Testis (tissue), 3 donors: ENCODE results near the gene GJA1. TPM values are rescaled to one million over a fixed set of nuclear protein-coding genes. Genes with fewer than 3 reads are reported as not detected.

Experiments
- DNase-seq: peaks from one replicate; pipeline ENCODE4 v3.0.0-alpha.2; 2019
- H3K27ac ChIP-seq, 2 donors: fragments of 200-600 bp; sonication (generic); one replicate each; pipeline ENCODE4 v1.5.1; 2019
- H3K27me3 ChIP-seq: fragments of 200-600 bp; sonication (generic); one replicate; pipeline ENCODE4 v1.5.1; 2019
- H3K36me3 ChIP-seq: fragments of 200-600 bp; sonication (generic); one replicate; pipeline ENCODE4 v1.5.1; 2017; ENCODE audit warnings: low read depth; ENCODE audit errors: missing control alignments
- H3K4me1 ChIP-seq: fragments of 200-600 bp; sonication (generic); one replicate; pipeline ENCODE4 v1.5.1; 2019
- H3K4me3 ChIP-seq, 2 donors: fragments of 200-600 bp; sonication (generic); one replicate each; pipeline ENCODE4 v1.5.1; 2017 to 2019
- H3K9me3 ChIP-seq: fragments of 200-600 bp; sonication (generic); one replicate; pipeline ENCODE4 v1.5.1; 2017
- CTCF ChIP-seq, 3 experiments: fragments of 450-650 bp in 2 of 3; fragments of 200-600 bp in 1 of 3; sonication (generic) in 1 of 3; IDR thresholded peaks; one replicate each; pipeline ENCODE4 v1.5.1; 2016 to 2019; ENCODE audit warnings: antibody characterized with exemption in 3 of 3, mild to moderate bottlenecking in 2 of 3, moderate library complexity in 1 of 3
- POLR2A ChIP-seq: fragments of 450-650 bp; IDR thresholded peaks from one replicate; pipeline ENCODE4 v1.6.1; 2017; ENCODE audit warnings: antibody characterized with exemption, mild to moderate bottlenecking, moderate library complexity
- WGBS, 2 donors: methylation state at CpG; one replicate each; pipeline ENCODE4 v1.1.5; 2018; 5-methylcytosine and 5-hydroxymethylcytosine counted together
- intact Hi-C: fragments of 100-400 bp; cut with DNase I; formaldehyde crosslinking; loops from one replicate; pipeline ENCODE4 v1.15.1; 2023; ENCODE audit warnings: low total_unique reads
- polyA plus RNA-seq: library from polyadenylated mRNA; stranded (reverse); fragments of 350-450 nt; fragmentation: Illumina TruSeq; extraction: RNeasy Lipid Tissue Mini Kit (QIAGEN cat#74804); gene quantifications from one replicate; pipeline ENCODE4 v1.2.3, GENCODE V29; 2014; ENCODE audit warnings: low read depth, low replicate concordance; ENCODE audit not compliant: insufficient read depth
- total RNA-seq, 2 donors: library from RNA; depleted of rRNA; stranded (reverse); fragments of >200 nt; gene quantifications; one replicate each; pipeline ENCODE4 v1.2.3, GENCODE V29; 2016

GJA1 gene
- total and polyA plus RNA-seq, 3 donors from 2014 or later: 61.0 to 81.2 (median 64.0) TPM

DNA sequence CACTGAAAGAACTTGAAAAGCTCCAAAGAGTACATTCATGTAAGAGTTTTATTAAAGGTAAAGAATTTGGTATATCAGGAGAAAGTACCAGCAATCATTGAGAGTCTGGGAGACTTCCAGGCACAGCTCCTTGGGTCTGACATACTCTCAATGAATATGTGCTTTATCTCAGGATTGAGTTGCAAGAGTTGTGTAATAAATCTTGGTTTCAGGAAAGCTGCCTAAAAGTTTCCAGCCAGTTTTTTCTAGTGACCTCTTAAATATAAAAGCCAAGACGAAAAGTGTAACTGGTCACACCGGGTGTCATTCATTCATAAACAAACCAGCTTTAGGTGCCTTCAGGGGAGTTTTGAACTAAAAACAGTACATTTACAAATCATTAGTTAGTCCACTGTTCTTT lies 21.6 kb upstream of the GJA1 start:
- Histone ChIP-seq H3K4me3 (no peak overlapping the region), H3K9me3 (no peaks in the 10 kb centered on the region), H3K27me3 (no peaks in the 10 kb centered on the region), H3K36me3 (no peaks in the 10 kb centered on the region), H3K27ac (no peak overlapping the region), H3K4me1 (no peaks in the 10 kb centered on the region)
- TF ChIP-seq POLR2A (no peak), CTCF (IDR thresholded peaks at IDR 0.05) (no peak)
- 81 to 87% methylated on average over 2 of the region's 2 CpGs for WGBS, 2 donors
- intact Hi-C loops: no loop called here
- DNase-seq: no peak

GRCh38 chr6:121418346-121418745 lies 17.1 kb upstream of the GJA1 start:
- intact Hi-C loops: no loop called here
- Histone ChIP-seq H3K27me3 (no peaks in the 10 kb centered on the region), H3K27ac (no peak overlapping the region), H3K36me3 (no peaks in the 10 kb centered on the region), H3K9me3 (no peaks in the 10 kb centered on the region), H3K4me1 (no peaks in the 10 kb centered on the region), H3K4me3 (no peak overlapping the region)
- TF ChIP-seq CTCF (IDR thresholded peaks at IDR 0.05): no peak
- TF ChIP-seq POLR2A: no peak
- 94 to 96% methylated on average over 4 of the region's 4 CpGs for WGBS, 2 donors
- no peak for DNase-seq

DNA sequence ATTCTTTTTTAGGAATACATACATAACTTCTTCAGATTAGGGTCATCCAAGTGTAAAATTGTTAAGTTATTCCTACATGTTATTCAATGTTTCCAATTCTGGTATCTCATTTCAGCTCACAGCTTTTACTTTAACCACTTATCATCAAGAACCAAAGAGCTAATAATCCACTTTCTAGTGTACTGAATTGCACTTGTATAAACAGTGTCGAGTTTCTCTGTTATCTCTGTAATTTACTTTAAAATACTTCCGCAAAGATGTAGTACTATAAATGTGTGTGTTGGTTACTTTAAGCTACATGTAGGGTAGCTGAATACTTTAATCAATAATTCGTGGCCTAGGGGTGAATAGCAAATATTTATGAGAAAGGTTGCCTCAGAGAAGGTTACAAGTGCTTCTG lies 8.8 kb upstream of the GJA1 start:
- TF ChIP-seq CTCF (IDR thresholded peaks at IDR 0.05): no peak
- no peak for TF ChIP-seq POLR2A
- WGBS, 2 donors: 74 to 75% methylated on average over 3 of the region's 3 CpGs
- intact Hi-C loops: loop anchor here (10.0 kb wide), 1 partner anchor 608 kb away; no protein-coding TSS in a partner anchor
- no peaks in the 10 kb centered on the region for H3K27me3 ChIP-seq
- no peak overlapping the region for H3K27ac ChIP-seq
- no peaks in the 10 kb centered on the region for H3K4me1 ChIP-seq
- H3K9me3 ChIP-seq: no peaks in the 10 kb centered on the region
- H3K36me3 ChIP-seq: no peaks in the 10 kb centered on the region
- H3K4me3 ChIP-seq: no peak overlapping the region
- no peak for DNase-seq

DNA sequence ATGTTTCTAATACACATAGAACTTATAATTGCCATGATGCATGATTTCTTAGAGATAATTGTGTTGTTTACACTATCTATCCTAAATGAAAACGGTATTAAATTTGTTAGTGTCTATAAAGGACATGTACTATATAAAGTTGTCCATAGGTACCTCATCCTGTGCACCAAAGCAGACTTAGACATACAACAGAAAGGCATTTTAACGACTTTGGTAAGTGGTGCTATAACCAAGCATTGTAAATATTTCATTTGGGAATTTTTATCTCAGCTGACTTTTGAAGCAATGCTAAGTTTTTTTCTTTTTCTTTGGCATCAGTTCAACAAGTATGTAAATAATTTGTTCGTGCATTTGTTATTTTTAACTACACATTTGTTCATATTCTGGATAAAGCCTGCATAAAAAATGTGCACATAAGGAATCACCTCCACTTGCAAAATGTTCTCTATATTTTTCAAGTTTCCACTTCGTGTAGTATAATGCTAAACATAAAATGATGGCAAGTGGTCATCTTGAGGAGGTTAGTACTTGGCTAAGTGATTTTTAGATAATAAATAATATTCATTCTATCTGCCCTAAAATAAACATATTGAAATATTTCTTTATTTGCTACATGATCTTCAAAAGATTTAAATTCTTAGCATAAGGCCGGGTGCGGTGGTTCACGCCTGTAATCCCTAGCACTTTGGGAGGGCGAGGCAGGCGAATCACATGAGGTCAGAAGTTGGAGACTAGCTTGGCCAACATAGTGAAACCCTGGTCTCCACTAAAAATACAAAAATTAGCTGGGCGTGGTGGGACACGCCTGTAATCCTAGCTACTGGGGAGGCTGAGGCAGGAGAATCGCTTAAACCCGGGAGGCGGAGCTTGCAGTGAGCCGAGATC lies 6.3 kb upstream of the GJA1 start:
- Histone ChIP-seq H3K9me3 (no peaks in the 10 kb centered on the region), H3K36me3 (no peaks in the 10 kb centered on the region), H3K27me3 (no peaks in the 10 kb centered on the region), H3K27ac (no peak overlapping the region), H3K4me1 (no peaks in the 10 kb centered on the region), H3K4me3 (no peak overlapping the region)
- DNase-seq: no peak
- TF ChIP-seq POLR2A: no peak
- no peak for TF ChIP-seq CTCF (IDR thresholded peaks at IDR 0.05)
- WGBS, 2 donors: 84 to 88% methylated on average over 15 of the region's 15 CpGs
- intact Hi-C loops: loop anchor here (10.0 kb wide), 1 partner anchor 606 kb away; no protein-coding TSS in a partner anchor
